KOPT-K1 (cell line): Measurements from ENCODE around the gene RPS16.

Source experiments
- H3K27ac ChIP-seq: fragments of 200-600 bp; sonication (generic); 2 replicates; pipeline ENCODE4 v1.5.1; 2016; ENCODE audit warnings: antibody characterized with exemption, mild to moderate bottlenecking, low read depth, low read length; ENCODE audit not compliant: poor library complexity, severe bottlenecking
- H3K36me3 ChIP-seq: fragments of 200-600 bp; sonication (generic); 2 replicates; pipeline ENCODE4 v1.5.1; 2017; ENCODE audit warnings: antibody characterized with exemption, mild to moderate bottlenecking, low read length, moderate library complexity; ENCODE audit not compliant: insufficient read depth
- H3K9me3 ChIP-seq: fragments of 200-600 bp; sonication (generic); 2 replicates; pipeline ENCODE4 v1.5.1; 2017; ENCODE audit warnings: antibody characterized with exemption, low read length, mild to moderate bottlenecking; ENCODE audit not compliant: insufficient read depth, poor library complexity, severe bottlenecking

Gene RPS16

DNA sequence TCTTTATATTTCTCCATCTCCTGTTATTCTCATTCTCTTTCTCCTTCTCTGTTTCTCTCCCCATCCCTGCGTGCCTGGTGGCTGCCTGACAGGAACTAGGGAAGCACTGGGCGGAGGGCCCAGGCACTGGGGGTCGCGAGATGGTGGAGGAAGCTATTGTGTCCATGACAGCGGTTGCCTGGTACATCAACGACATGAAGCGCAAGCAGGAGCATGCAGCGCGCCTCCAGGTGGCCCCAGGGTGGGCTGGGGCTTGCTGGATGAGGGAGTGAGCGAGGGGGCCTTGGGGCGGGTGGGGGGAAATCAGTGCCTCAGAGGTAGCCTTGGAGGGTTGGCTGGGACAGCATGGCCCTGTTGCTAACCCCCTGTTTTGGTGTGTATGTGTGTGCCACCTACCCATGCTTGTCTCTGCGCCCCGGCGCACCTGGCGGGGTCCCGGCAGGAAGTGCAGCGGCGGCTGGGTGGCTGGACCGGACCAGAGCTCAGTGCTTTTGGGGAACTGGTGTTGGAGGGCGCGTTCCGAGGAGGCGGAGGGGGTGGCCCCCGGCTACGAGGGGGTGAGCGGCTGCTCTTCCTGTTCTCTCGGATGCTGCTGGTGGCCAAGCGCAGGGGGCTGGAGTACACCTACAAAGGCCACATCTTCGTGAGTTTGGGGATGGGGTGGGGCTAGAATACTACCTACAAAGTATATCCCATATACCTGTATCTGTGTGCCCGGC is 18.1 kb downstream of the RPS16 start:
- no peaks in the 10 kb centered on the region for H3K9me3 ChIP-seq
- H3K36me3 ChIP-seq: peaks cover 72% of the 10 kb centered on the region
- H3K27ac ChIP-seq: no peak overlapping the region

DNA sequence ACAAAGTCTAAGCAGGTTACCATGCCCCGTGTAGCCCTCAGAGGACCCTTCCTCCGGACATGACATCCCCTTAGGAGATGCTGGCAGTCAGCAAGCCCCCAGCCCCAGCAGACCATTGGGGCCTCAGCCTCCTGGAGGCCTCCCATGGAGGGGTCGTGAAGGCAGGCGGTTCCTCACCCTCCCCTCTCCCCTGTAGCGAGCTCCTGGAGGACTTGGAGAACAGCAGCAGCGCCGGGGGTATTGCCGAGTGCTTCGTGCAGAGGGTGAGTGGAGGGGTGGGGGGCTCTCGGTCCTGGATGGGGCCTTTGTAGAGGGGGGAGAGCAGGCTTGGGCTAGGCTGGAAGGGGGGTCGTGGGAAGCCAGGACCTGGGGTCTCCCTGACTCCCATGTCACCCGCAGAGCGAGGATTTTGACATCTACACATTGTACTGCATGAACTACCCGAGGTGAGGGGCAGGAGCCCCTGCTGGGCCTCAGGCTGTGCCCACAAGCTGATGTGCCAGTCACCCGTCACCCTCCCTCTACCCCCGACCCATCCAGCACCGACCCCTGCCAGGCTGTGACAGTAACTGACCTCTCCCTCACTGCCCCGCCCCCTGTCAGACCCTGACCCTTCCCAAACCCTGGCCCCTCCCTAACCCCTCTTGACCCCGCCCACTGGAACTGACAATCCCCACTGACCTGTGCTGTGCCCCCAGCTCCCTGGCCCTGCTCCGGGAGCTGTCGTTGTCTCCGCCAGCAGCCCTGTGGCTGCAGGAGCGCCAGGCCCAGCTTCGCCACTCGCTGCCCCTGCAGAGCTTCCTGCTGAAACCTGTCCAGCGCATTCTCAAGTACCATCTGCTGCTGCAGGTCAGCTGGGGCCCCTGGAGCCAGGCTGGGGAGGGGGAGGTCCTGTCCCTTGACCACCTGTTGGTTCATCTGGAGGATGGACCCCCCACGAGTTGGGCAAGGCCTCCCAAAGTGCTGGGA is 19.3 kb downstream of the RPS16 start:
- peaks cover 61% of the 10 kb centered on the region; the same call in 1 of the 2 replicates for H3K36me3 ChIP-seq
- no peaks in the 10 kb centered on the region for H3K9me3 ChIP-seq
- no peak overlapping the region for H3K27ac ChIP-seq

- H3K36me3 ChIP-seq: peaks cover 50% of the 10 kb centered on the region; the same call in 1 of the 2 replicates
- H3K27ac ChIP-seq: no peak overlapping the region
- no peaks in the 10 kb centered on the region for H3K9me3 ChIP-seq
These were observed 20.4 kb downstream of the RPS16 start for GRCh38 chr19:39415111-39416046.

- peaks cover 42% of the 10 kb centered on the region; the same call in 1 of the 2 replicates for H3K36me3 ChIP-seq
- no peaks in the 10 kb centered on the region for H3K9me3 ChIP-seq
- peak overlapping the region; percentile 95 for H3K27ac ChIP-seq
These were observed 21.7 kb downstream of the RPS16 start for GRCh38 chr19:39413911-39414608.

- H3K36me3 ChIP-seq: peaks cover 40% of the 10 kb centered on the region
- H3K27ac ChIP-seq: peak overlapping the region; percentile 95
- H3K9me3 ChIP-seq: no peaks in the 10 kb centered on the region
These were observed 22.4 kb downstream of the RPS16 start for GRCh38 chr19:39413272-39413910.

GRCh38 chr19:39412867-39413271 is 22.9 kb downstream of the RPS16 start:
- no peaks in the 10 kb centered on the region for H3K9me3 ChIP-seq
- peaks cover 40% of the 10 kb centered on the region for H3K36me3 ChIP-seq
- peak overlapping the region; percentile 95 for H3K27ac ChIP-seq

DNA sequence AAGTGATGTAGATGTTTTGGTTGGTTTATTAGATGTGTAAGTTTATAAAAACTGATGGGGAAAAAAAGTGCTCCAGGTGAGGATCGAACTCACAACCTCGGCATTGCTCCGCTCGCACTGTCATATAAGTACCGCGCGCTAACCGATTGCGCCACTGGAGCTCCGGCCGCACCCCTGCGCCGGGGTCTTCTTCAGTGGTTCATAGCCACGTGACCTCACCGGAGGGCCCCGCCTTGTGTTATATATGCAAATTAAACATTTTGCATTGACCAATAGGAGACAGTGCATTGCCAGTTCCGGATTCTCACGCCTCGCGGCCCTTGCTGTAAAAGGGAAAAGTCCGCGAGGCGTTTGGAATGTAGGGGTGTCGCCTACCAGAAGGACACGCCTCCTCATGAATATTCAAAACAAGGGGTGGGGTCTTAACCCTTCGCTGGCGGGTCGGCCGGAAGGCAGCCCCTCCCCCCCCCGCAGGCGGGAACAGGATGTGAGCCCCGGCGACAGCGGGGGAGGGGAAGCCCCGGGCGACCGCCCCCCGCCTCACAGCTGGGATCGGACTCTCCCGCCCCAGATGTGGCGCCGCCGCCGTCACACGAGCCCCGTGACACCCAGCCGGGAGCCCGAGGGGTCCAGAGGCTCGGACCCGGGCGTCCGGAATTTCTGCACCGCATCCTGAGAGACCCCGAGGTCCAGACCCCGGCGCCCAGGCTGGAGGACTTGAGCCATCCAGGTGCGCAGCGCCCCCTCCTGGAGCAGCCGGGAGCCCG is 23.5 kb downstream of the RPS16 start, which contains the start of gene PLEKHG2:
Gene PLEKHG2 (plus strand): TSS at position 570 of the 767 bp plus-strand sequence. CDS start 1,418 bp downstream, outside the sequence.
- H3K36me3 ChIP-seq: peaks cover 37% of the 10 kb centered on the region
- no peaks in the 10 kb centered on the region for H3K9me3 ChIP-seq
- peak within 1 kb of the TSS; percentile 95 for H3K27ac ChIP-seq

DNA sequence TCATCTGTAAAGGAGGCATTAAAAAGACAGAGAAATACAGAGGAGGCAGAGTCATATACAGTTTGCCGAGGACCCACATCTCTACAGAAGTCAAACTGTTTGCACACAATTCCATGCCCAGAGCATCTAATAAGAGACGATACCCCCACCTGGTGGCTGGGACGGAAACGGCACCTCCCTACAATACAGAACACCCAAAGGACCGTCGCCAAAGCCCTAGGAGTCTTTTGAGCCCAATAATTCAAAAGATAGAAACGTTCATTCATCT is 24.0 kb downstream of the RPS16 start:
- peaks cover 32% of the 10 kb centered on the region for H3K36me3 ChIP-seq
- peak overlapping the region; percentile 95 for H3K27ac ChIP-seq
- H3K9me3 ChIP-seq: no peaks in the 10 kb centered on the region

GRCh38 chr19:39411081-39411831 is 24.5 kb downstream of the RPS16 start:
- Histone ChIP-seq H3K36me3 (peaks cover 27% of the 10 kb centered on the region), H3K9me3 (no peaks in the 10 kb centered on the region), H3K27ac (peak overlapping the region; percentile 95)

- H3K36me3 ChIP-seq: peaks cover 22% of the 10 kb centered on the region
- H3K9me3 ChIP-seq: no peaks in the 10 kb centered on the region
These were observed 25.0 kb downstream of the RPS16 start for GRCh38 chr19:39410831-39411080.

DNA sequence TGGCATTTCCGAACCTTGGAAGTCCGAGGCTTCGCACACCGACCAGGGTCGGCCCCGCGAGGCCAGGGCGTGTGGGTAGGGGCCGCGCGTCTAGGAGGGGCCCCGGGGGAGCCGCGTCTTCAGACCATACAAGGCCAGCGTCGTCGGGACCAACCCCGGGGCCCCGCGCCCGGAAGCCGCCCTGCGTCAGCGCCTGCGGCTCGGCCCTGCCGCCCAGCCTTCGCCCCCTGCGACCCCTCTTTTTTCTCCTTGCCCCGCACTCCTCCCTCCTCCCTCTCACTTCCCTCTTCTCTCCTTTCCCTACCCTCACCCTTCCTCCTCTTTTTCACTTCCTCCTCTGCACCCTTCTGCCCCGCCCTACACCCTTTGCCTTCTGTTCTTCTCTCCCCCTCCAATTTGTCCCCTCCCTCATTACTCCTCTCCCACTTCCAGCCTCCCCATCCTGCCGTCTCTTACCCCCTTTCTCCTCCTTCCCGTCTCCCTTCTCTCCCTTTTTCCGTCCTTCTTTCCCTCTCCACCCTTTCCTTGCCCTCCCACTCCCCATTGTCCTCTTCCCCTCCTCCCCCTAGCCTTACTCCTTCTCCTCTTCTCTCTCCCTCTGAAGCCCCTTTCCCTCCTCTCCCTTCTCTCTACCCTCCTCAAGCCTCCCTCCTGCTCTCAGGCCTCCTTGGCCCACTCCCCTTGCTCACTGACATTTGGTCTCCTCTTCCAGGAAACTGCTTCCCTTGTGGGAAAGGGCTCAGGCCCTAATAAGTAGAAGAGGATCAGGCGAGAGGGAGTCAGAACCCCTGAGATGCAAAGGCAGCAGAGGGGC is 25.5 kb downstream of the RPS16 start:
- Histone ChIP-seq H3K36me3 (peaks cover 18% of the 10 kb centered on the region), H3K9me3 (no peaks in the 10 kb centered on the region), H3K27ac (peak overlapping the region; percentile 95)

More at GRCh38 chr19:39410831-39411080, 25.0 kb downstream of the RPS16 start:
- H3K27ac ChIP-seq: peak overlapping the region; percentile 95
